H1 (cell line): Measurements from ENCODE around the gene SLC45A1.

Experiments
- EP300 ChIP-seq, 2 experiments: IDR thresholded peaks; 1 replicate in 1 of 2; 2 replicates in 1 of 2; pipeline ENCODE4 v1.6.1; 2011 to 2012; ENCODE audit warnings: low read depth in 2 of 2, low read length in 2 of 2, mild to moderate bottlenecking in 2 of 2, borderline replicate concordance in 1 of 2, inconsistent platforms in 1 of 2, moderate library complexity in 1 of 2
- EZH2 ChIP-seq: fragments of 200-600 bp; sonication (generic); IDR thresholded peaks from 2 replicates; pipeline ENCODE4 v1.7.1; 2012; ENCODE audit warnings: low read depth, mild to moderate bottlenecking, moderate library complexity, low read length, inconsistent platforms; ENCODE audit not compliant: severe bottlenecking
- HDAC6 ChIP-seq: IDR thresholded peaks from one replicate; pipeline ENCODE4 v1.7.1; 2012; ENCODE audit warnings: low read depth, mild to moderate bottlenecking, inconsistent platforms, low read length, moderate library complexity
- JUN ChIP-seq: IDR thresholded peaks from 2 replicates; pipeline ENCODE4 v1.6.1; 2011; ENCODE audit warnings: low read depth, mild to moderate bottlenecking, improper control_type of control experiment, low read length
- NANOG ChIP-seq: IDR thresholded peaks from 2 replicates; pipeline ENCODE4 v1.6.1; 2011; ENCODE audit warnings: low read length, low read depth, mild to moderate bottlenecking, inconsistent platforms; ENCODE audit not compliant: insufficient read depth, poor library complexity, severe bottlenecking
- PHF8 ChIP-seq: fragments of 200-600 bp; sonication (generic); conservative IDR thresholded peaks from 2 replicates; pipeline ENCODE4 v1.7.1; 2012; ENCODE audit warnings: low read depth, mild to moderate bottlenecking, inconsistent platforms, low read length, moderate library complexity
- POLR2A ChIP-seq, 2 experiments: IDR thresholded peaks; 1 replicate in 1 of 2; 2 replicates in 1 of 2; pipeline ENCODE4 v1.6.1; 2011; ENCODE audit warnings: low read depth in 2 of 2, low read length in 2 of 2, mild to moderate bottlenecking in 2 of 2; ENCODE audit errors: control extremely low read depth in 1 of 2
- POLR2AphosphoS5 ChIP-seq: IDR thresholded peaks from 2 replicates; pipeline ENCODE4 v1.6.1; 2011; ENCODE audit warnings: low read depth, low read length
- RFX5 ChIP-seq: IDR thresholded peaks from 2 replicates; pipeline ENCODE4 v1.6.1; 2011; ENCODE audit warnings: low read depth, low read length, improper control_type of control experiment, borderline replicate concordance
- TCF12 ChIP-seq: IDR thresholded peaks from 2 replicates; pipeline ENCODE4 v1.6.1; 2011; ENCODE audit warnings: low read depth, mild to moderate bottlenecking, low read length
- ZNF274 ChIP-seq: IDR thresholded peaks from 2 replicates; pipeline ENCODE4 v1.7.0; 2012; ENCODE audit warnings: low read length, borderline replicate concordance; ENCODE audit errors: extremely low read depth
- TF ChIP-seq, protein P1 (sequence below): IDR thresholded peaks from 2 replicates; pipeline ENCODE4 v1.6.1; 2011; ENCODE audit warnings: low read depth, mild to moderate bottlenecking, low read length; ENCODE audit not compliant: insufficient read depth
- TF ChIP-seq, protein P2 (sequence below), 3 experiments: IDR thresholded peaks; 1 replicate in 2 of 3; 2 replicates in 1 of 3; pipeline versions ENCODE4 v1.5.1 to v1.6.1; 2011; ENCODE audit warnings: low read length in 3 of 3, mild to moderate bottlenecking in 3 of 3, inconsistent platforms in 2 of 3, low read depth in 1 of 3, moderate library complexity in 1 of 3; ENCODE audit not compliant: insufficient read depth in 1 of 3; ENCODE audit errors: control extremely low read depth in 1 of 3
- TF ChIP-seq, protein P3 (sequence below): IDR thresholded peaks from 2 replicates; pipeline ENCODE4 v1.6.1; 2012; ENCODE audit warnings: low read length, inconsistent platforms

DNA sequence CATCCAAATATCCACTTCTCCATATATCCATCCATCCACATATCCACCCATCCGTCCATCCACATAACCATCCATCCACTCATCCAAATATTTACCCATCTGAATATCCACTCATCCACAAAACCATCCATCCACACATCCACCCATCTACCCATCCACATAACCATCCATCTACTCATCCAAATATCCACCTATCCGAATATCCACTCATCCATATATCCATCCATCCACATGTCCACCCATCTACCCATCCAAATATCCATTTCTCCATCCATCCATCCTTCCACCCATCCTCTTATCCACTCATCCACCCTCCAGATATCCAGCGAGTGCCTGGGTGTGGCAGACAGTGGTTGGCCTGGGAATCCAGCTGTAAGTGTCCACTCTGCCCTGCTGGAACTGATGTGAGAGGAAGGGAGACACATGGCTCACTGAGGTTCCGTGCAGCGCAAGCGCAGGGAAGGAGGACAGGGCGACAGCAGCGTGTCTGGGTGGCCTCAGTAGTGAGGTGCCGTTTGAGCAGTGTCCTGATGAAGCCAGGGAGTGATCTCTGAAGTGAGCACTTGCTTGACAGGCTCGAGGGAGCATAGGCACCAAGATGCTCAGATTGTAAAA is 27.1 kb downstream of the SLC45A1 start:
- TF ChIP-seq HDAC6 = no peak
- TF ChIP-seq POLR2AphosphoS5 = no peak
- TF ChIP-seq, protein P1, sequence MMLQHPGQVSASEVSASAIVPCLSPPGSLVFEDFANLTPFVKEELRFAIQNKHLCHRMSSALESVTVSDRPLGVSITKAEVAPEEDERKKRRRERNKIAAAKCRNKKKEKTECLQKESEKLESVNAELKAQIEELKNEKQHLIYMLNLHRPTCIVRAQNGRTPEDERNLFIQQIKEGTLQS = no peak
- no peak for TF ChIP-seq TCF12
- TF ChIP-seq, protein P2, sequence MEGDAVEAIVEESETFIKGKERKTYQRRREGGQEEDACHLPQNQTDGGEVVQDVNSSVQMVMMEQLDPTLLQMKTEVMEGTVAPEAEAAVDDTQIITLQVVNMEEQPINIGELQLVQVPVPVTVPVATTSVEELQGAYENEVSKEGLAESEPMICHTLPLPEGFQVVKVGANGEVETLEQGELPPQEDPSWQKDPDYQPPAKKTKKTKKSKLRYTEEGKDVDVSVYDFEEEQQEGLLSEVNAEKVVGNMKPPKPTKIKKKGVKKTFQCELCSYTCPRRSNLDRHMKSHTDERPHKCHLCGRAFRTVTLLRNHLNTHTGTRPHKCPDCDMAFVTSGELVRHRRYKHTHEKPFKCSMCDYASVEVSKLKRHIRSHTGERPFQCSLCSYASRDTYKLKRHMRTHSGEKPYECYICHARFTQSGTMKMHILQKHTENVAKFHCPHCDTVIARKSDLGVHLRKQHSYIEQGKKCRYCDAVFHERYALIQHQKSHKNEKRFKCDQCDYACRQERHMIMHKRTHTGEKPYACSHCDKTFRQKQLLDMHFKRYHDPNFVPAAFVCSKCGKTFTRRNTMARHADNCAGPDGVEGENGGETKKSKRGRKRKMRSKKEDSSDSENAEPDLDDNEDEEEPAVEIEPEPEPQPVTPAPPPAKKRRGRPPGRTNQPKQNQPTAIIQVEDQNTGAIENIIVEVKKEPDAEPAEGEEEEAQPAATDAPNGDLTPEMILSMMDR (IDR thresholded peaks at IDR 0.05; ENCODE audit: control extremely low read depth in 1 of 3, insufficient read depth in 1 of 3, low read depth in 1 of 3, low read length in 3 of 3) = no peak
- no peak for TF ChIP-seq EZH2
- TF ChIP-seq POLR2A (IDR thresholded peaks at IDR 0.05; ENCODE audit: control extremely low read depth in 1 of 2, low read depth in 2 of 2, low read length in 2 of 2) = no peak
- TF ChIP-seq ZNF274 = no peak
- no peak for TF ChIP-seq PHF8
- TF ChIP-seq RFX5 = no peak
- TF ChIP-seq JUN = no peak
- TF ChIP-seq, protein P3, sequence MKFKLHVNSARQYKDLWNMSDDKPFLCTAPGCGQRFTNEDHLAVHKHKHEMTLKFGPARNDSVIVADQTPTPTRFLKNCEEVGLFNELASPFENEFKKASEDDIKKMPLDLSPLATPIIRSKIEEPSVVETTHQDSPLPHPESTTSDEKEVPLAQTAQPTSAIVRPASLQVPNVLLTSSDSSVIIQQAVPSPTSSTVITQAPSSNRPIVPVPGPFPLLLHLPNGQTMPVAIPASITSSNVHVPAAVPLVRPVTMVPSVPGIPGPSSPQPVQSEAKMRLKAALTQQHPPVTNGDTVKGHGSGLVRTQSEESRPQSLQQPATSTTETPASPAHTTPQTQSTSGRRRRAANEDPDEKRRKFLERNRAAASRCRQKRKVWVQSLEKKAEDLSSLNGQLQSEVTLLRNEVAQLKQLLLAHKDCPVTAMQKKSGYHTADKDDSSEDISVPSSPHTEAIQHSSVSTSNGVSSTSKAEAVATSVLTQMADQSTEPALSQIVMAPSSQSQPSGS = no peak
- no peak for TF ChIP-seq NANOG
- TF ChIP-seq EP300 (IDR thresholded peaks at IDR 0.05; ENCODE audit: borderline replicate concordance in 1 of 2, low read depth in 2 of 2, low read length in 2 of 2) = no peak
